NCI-H2107 treated with DMSO at 0.1 percent for 48 hours (cell line): ENCODE data around the gene TAS2R46.
"Not testable (repeated sequence)": the region's sequence is repeated elsewhere in the genome, so short reads cannot be mapped to it uniquely, and the experiment has no call there.

Experiments used
- DNase-seq: peaks from one replicate; lab custom pipeline; 2025; ENCODE audit not compliant: unreplicated experiment; lab: John Stamatoyannopoulos, UW

TAS2R46 gene, protein sequence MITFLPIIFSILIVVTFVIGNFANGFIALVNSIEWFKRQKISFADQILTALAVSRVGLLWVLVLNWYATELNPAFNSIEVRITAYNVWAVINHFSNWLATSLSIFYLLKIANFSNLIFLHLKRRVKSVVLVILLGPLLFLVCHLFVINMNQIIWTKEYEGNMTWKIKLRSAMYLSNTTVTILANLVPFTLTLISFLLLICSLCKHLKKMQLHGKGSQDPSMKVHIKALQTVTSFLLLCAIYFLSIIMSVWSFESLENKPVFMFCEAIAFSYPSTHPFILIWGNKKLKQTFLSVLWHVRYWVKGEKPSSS

DNA sequence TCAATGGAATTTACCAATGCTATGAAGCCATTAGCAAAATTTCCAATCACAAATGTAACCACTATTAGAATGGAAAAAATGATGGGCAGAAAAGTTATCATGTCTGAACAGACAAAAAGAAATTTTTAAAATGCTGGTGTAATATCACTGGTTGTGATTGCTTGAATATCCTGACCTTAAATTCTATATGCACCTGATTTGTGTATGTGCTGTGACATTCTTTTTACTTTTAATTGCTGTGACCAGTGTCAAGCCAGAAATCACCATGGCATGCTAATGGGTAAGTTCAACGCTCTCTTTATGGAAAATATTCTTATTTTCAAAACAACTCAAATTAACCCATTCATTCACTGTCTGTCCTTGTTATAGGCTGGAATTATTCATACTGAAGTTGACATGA lies at the start of gene TAS2R46:
TAS2R46 (minus strand) TSS at position 101 of the 400 bp plus-strand sequence; CDS start at position 101, 0 bp downstream.
- not testable (repeated sequence) for DNase-seq

DNA sequence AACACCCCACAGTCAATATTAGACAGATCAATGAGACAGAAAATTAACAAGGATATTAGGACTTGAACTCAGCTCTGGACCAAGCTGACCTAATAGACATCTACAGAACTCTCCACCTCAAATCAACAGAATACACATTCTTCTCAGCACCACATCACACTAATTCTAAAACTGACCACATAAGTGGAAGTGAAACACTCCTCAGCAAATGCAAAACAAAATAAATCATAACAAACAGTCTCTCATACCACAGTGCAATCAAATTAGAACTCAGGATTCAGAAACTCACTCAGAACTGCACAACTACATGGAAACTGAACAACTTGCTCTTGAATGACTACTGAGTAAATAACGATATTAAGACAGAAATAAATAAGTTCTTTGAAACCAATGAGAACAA lies 49.1 kb upstream of the TAS2R46 start:
- DNase-seq: not testable (repeated sequence)

GRCh38 chr12:11108862-11109261 lies 46.8 kb upstream of the TAS2R46 start:
- DNase-seq: no peak

GRCh38 chr12:11107719-11108118 lies 45.6 kb upstream of the TAS2R46 start:
- DNase-seq: no peak

DNA sequence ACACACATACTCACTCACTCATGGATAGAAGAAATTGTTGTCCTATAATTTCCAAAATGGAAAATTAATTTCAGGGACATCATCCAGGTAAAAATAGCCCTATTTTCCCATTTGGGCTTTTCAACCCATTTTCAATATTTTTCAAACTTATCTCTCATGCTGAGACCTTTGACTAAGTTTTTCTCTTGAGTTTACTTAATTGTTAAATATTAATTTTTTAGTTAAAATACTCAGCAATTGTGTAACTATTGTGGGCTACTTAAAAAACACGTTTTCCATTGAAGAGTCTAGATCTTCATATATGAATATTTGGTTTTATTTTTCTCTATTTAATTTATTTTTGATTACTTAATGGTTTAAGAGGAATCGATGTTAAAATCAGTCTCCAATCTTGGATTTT lies 44.2 kb upstream of the TAS2R46 start:
- DNase-seq: no peak

DNA sequence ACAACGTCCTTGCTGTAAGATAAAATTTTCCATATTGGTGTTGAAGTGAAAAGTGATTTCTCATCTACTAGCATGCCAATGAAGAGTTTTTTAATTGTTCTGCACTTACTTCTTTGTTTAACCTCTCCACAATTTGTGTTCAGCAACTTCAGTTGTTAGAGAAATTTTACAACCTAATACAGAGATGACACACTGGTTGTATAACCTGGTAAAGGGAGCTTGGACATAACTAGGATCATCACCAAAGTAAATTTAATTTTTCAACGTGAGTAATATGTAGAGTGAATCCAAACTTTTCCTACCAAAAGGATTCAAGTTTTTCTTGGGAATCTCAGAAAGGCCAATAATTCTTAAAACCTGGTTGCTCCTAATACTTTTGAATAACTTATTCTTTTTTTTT lies 43.5 kb upstream of the TAS2R46 start:
- DNase-seq: no peak

- DNase-seq: not testable (repeated sequence)
Measured at GRCh38 chr12:11094910-11095309, 32.8 kb upstream of the TAS2R46 start.

DNA sequence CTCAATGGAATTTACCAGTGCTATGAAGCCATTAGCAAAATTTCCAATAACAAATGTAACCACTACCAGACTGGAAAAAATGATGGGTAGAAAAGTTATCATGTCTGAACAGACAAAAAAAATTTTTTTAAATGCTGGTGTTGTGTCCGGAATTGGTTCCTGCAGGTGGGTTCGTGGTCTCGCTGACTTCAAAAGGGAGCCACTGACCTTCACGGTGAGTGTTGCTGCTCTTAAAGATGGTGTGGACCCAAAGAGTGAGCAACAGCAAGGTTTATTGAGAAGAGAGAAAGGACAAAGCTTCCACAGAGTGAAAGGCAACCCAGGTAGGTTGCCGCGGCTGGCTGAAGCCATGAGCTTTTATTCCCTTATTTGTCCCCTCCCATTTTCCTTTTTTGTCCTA lies 30.0 kb upstream of the TAS2R46 start, which contains the start of gene TAS2R43:
TAS2R43 (minus strand) TSS at position 186 of the 400 bp plus-strand sequence; CDS start at position 102, 84 bp downstream.
- no peak for DNase-seq

GRCh38 chr12:11089246-11089645 lies 27.2 kb upstream of the TAS2R46 start:
- DNase-seq: no peak

DNA sequence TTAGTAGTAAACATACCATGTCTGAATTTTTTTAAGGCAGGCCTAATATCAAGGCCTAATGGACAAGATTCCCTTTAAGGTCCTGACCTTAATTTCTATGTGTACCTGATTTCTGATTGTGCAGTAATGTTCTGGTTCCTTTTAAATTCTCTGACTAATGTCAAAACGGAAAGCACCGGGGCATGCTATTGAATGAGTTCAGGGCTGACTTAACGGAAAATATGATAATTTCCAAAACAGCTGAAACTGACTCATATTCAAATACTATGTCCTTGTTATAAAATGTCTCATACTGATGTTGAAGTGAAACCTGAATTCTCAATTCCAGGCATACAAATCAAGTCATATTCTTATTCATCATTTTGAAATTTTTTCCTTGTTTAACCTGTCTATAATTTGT lies 23.3 kb upstream of the TAS2R46 start:
- no peak for DNase-seq

GRCh38 chr12:11081987-11082386 lies 19.9 kb upstream of the TAS2R46 start:
- no peak for DNase-seq

DNA sequence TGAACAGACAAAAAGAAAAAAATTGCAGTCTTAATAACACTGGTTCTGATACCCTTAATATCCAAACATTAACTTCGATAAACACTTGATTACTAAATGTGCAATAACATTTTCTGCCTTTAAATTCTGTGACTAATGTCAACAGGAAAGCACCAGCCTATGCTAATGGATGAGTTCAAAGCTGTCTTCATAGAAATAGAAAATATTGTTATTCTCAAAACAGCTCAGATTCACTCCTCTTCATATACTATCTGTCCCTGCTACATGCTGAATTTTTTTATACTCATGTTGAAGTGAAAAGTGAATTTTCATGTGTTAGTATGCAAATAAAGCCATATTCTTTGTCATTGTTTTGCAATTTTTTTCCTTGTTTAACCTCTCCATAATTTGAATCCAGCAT lies 16.2 kb upstream of the TAS2R46 start:
- no peak for DNase-seq

- no peak for DNase-seq
Measured at GRCh38 chr12:11075642-11076041, 13.5 kb upstream of the TAS2R46 start.

DNA sequence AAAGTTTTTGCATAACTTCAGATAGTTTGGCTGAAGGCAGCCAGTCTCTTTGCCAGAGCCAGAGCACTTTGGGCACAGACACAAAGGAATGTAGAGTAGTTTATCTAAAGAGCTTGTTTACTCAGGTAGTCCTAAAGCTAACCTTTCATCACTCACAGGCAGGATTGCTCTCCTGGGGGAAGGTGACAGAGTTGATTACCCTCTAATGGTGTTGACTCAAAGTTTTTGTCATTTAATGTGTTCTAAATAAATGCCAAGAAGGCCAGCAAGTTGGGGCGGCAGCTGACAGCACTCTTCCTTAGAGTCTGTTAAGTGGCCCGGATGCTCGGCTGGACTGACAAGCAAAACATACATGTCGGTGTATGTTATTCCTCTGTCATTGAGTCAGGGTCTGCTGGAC lies 9.3 kb upstream of the TAS2R46 start:
- DNase-seq: no peak

GRCh38 chr12:11070999-11071398 lies 8.9 kb upstream of the TAS2R46 start:
- no peak for DNase-seq

DNA sequence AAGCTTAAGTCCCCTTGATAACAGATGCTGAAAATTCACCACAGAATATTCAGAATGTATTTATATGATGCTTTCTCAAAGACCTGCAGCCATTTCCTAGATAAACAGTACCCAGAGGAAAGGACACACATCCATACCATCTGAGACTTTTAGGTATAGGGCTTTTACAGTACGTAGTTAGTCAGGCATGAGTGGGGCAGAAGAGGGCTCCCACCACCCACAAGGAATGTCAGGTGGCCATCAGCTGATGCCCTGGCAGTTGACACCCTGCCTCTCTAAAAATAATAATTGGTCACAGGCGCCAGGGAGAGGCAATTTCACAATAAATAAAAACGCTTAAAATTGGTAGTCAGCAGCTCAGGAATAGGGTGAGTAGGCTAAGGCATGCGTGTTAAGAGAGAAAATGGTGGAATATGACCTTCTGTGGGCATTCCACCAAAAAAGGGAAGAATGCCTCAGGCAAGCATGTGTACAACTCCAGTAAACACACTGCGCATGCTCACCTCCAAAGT lies 7.8 kb upstream of the TAS2R46 start:
- no peak for DNase-seq

- DNase-seq: no peak
Measured at GRCh38 chr12:11067514-11067913, 5.4 kb upstream of the TAS2R46 start.

GRCh38 chr12:11059784-11060183 lies 2.3 kb downstream of the TAS2R46 start:
- DNase-seq: no peak

DNA sequence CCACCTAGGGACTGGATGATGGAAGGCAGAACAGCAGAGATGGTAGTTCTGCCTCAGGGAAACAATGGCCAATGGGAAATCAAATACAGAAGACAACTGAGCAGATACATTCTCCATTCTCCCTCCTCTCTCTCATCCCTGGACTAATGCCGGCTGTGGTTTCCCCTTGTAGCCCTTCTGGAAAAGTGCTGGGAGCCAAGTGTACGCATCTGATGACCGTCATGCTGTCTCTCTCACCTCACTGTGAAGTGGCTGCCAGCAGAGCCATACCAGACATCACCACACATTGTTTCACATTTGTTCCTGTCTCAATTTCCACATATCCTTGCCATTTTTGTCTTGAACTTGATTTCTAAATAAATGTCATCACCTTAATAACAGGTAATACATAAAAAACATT lies 3.1 kb downstream of the TAS2R46 start:
- no peak for DNase-seq

GRCh38 chr12:11055306-11055705 lies 6.8 kb downstream of the TAS2R46 start:
- no peak for DNase-seq

DNA sequence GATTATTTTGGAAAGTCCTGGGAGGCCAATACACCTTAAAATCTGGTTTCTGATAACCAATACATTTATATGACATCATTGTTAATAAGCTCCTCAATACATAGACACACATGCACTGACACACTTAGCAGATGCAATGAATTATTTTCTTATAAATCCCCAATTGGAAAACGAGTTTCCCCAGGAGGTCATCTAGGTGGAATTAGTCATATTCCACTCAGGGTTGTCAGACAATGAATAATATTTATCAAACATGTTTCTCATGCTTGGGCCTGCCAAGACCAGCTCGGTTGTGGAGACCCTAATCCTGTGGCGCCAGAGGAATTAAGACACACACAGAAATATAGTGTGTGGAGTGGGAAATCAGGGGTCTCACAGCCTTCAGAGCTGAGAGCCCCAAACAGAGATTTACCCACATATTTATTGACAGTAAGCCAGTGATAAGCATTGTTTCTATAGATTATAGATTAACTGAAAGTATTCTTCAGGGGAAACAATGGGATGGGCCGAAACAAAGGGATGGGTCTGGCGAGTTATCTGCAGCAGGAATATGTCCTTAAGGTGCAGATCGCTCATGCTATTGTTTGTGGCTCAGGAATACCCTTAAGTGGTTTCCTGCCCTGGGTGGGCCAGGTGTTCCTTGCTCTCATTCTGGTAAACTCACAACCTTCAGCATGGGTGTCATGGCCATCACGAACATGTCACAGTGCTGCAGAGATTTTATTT lies 12.1 kb downstream of the TAS2R46 start:
- DNase-seq: not testable (repeated sequence)

- not testable (repeated sequence) for DNase-seq
Measured at GRCh38 chr12:11041366-11041765, 20.7 kb downstream of the TAS2R46 start.
